ENCODE data around the gene TFB1M.

GRCh38 chr6:155349129-155349528 lies 34.8 kb upstream of the TFB1M start:
- no peak for TF ChIP-seq POLR2AphosphoS5 (IDR thresholded peaks at IDR 0.05)
- no peak for TF ChIP-seq POLR2A (IDR thresholded peaks at IDR 0.05)
- TF ChIP-seq CTCF (IDR thresholded peaks at IDR 0.05): no peak

Data from transverse colon (tissue), 4 donors.